NCI-H446 (cell line): ENCODE measurements around the gene IFI44L.

Experiments
- DNase-seq, 2 experiments: peaks; one replicate each; lab custom pipeline; 2025; lab: John Stamatoyannopoulos, UW

The IFI44L gene

DNA sequence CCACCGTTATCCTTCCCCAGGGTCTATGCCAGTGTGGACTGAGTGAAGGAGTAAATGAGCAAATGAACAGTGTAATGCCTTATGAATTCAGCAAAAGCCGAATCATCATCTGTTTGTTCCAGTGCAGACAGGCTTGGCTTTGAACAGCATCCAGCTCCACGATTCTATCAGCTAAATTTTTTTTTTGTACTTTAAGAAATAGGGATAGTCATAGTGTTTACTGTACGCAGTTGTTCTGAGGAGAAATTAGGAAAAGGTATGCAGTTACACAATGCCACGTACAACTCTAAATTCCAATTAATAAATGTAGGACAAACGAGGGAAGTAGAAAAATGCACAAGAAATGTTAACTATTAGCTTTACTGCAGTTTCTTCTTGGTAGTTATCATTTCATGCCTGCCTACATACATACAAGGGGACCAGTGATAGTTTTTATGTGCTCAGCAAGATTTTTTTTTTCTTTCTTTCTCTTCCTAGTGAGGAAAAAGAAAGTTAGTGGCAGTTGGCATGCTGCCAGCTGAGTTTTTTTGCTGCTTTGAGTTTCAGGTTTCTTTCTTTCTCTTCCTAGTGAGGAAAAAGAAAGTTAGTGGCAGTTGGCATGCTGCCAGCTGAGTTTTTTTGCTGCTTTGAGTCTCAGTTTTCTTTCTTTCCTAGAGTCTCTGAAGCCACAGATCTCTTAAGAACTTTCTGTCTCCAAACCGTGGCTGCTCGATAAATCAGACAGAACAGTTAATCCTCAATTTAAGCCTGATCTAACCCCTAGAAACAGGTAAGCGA, at the start of gene IFI44L:
Gene IFI44L (plus strand): TSS at position 646 of the 777 bp plus-strand sequence. CDS start 7,468 bp downstream, outside the sequence.
- peak; percentile 51 to 64 for DNase-seq

DNA sequence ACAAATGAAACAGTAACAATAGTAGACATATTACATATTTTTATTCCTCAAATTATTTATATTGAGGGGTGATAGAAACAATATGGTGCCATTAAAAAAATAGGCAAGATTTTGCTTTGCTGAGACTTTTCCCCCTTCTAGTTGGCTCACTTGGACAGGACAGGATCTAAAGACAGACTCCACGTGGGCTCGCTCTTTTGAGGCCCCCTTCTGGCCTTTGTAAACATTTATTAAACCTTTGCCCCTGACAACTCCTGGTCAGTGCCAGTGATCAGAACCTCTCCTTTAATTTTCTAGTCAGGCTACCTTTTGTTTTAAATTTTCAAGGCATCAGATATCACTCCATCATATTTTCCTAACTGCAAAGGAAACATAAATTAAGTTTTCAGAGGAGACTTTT, 49.7 kb upstream of the IFI44L start:
- DNase-seq, result no peak

DNA sequence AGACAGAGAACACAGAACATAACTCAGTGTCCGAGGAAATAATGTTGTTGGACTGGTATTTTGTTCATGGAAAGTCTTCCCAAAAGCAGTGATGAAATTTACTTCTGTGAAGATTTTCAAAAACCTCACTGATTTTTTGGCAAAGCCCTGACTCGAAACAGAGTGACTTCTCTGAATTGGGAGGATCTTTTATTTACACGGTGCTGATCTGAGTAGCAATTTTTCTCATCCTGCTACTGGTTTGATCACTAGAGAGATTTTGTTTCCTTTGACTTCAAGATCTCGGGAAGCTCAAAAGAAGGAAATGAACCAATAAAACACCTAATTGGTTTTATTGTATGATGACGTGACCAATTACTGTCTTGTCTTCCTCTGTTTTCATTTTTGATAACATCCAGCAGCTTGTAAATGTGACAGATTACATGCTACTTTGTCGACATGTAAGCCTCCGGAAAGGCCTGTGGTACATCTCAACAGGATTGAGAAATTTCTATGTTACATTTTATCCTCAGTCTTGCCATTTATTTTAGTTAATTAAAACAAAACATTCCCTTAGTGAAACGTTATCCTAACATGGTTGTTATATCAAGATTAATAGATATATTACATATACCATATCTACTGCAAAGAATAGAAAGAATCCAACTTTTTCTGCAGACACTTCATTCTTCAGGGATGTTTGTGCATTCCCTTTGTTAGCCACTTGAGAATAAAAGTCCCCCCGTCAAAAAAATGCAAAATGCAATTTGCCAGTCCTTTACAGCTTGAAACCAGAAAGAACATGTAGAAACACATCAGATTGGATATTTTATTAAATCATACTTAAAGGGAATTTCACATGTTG, 42.8 kb upstream of the IFI44L start:
- DNase-seq, result no peak

DNA sequence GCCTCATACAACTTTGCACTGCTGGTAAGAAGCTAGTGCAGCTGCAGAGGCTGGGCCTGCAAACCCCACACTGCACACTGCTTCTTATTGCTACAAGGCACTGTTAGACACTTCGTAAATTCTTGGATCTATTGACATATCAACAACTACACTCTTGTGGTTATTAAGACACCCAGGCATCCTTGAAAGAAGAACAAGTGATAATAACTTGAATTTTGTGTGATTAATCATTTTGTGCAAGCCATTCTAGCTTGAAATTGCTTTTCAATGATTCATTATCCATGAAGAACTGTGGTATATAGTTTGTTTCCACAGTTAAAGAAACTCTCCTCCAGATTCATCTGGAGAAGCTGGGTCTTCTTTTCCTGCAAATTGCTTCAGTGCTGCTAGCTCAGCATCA, 33.7 kb upstream of the IFI44L start:
- DNase-seq, result no peak

DNA sequence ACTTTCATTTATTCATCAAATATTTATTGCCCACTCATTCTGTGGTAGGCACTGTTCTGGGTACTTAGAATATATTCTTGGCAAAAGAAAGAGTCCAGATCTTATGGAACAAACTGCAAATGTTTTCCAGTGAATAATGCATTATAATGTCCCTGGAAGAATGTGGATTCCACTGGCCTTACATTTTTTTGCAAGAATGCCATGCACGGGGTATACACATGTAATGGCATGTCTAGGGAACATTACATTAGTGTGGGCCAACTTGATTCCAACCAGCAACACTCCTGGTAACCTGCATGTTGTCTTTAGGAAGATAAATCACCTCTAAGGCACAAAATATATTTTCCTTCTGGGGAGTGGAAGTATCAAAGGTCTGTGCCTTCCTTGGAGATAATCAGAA, 33.0 kb upstream of the IFI44L start:
- DNase-seq, result no peak

DNA sequence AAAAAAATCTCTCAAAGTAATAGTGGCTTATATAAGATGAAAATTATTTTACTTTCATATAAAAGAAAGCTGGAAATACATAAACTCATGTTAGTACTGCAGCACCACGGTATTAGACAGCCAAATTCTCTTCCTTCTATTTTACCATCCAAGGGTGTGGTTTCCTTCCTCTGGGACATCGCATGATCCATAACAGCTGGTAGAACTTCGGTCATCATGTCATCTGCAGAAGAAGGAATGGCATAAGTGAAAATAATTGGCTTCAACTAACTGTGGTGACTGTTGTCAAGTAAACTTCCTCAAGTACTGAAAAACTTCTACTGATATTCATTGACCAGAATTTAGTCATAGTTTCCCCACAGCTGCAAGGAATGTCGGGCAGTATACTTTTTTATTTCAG, 28.3 kb upstream of the IFI44L start:
- DNase-seq, result no peak

DNA sequence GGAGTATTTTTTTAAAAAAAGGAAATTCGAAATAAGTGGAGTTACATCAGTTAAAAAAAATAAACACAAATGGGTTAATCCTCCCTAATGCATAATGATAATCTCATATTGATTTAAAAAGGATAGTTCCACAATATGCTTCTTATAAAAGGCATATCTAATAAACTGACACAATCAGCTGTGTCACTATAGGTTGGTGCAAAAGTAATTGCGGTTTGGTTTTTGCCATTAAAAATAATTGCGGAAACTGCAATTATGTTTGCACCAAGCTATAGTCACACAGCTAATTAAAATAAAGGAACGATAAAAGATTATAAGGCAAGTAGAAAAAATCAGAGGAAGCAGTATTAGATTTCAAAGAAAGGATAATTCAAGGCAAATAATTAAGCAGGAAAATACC, 21.0 kb upstream of the IFI44L start:
- no peak for DNase-seq

DNA sequence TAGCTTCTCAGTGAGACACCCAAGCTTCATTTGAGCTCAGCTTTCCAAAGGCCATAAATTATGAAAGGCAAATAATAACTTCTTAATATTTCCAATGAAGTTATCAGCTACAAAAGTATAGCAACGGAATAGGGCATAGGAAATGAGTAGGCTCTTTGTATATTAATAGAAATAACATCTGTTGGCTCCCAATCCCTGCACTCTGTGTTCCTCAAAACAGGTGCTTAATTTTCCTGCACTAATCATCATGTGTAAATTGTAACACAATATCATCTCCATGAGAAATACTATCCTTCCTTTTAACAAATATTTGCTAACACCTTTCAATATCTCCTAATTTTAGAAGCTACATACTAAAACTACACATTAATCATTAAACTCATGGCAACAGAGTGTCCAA, 19.2 kb upstream of the IFI44L start:
- DNase-seq, result no peak

DNA sequence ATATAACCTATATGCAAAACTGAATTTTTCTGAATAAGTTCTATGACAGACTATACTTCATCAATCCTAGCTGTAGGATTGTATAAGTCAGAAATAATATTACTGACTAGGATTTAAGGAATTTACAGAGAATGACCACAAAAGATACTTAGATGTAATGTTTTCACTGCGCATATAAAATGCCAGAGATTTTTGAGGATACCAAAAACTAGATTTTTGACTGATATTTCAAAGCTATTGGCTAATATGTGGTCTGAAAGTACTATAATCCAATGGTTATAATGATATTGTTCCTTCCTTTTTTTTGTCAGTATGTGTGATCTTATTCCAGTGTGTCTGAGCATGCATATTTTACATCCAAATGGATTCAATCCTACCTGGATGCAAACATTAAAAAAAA, 17.0 kb upstream of the IFI44L start:
- no peak for DNase-seq

DNA sequence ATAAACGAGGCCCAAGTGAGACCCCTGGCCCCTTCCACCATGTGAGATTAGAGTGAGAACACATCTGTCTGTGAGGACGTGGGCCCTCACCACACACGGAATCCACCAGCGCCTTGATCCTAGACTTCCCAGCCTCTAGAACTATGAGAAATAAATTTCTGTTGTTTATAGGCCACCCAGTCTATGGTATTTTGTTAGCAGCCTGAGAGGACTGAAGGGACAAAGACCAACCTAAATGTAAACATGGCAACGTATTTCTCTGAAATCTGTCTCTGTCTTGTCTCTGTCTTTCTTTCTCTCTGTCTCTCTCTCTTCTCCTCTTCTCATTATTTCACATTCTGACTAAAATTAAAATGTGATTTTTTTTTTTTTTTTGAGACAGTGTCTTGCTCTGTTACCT, 15.6 kb upstream of the IFI44L start:
- DNase-seq, result no peak

DNA sequence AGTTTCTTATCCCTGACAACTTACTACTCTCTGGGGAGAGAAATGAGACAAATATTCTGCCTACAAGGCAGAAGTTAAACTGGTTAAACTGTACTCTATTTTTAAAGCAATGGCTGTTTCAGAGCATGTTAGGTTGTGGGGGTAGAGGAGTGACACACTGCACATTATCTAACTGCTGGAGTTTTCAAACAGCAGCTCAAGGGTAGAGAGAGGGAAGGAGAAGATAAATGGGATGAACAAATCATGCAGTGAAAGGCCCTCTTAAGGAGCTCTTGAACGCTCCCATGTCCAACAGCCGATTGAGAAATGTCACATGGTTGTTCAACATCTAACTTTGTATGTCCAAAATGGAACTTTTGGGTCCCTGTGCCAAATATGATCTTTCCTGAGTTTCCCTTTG, 14.0 kb upstream of the IFI44L start:
- DNase-seq, result peak; percentile 8 to 31

DNA sequence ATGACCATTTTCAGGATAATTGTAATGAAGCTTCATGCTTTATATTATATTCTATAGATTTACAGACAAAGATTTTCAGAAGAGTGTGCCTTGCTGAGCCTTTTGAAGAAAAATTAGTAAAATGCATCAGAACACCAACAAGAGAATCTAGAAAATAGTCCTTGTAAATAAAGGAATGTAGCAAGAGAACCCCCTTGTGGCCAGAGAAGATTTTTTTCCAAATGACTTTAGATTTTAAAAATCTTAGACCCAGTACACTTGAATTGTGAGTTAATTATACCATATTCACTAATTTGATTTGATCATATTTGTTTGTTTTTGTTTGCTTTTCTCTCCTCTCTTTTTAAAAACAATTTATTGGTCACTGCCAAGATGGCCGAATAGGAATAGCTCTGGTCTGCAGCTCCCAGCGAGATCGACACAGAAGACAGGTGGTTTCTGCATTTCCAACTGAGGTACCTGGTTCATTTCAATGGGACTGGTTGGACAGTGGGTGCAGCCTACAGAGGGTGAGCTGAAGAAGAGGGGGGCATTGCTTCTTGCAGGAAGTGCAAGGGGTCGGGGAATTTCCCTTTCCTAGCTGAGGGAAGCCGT, 12.8 kb upstream of the IFI44L start:
- peak; percentile 13 to 60 for DNase-seq

DNA sequence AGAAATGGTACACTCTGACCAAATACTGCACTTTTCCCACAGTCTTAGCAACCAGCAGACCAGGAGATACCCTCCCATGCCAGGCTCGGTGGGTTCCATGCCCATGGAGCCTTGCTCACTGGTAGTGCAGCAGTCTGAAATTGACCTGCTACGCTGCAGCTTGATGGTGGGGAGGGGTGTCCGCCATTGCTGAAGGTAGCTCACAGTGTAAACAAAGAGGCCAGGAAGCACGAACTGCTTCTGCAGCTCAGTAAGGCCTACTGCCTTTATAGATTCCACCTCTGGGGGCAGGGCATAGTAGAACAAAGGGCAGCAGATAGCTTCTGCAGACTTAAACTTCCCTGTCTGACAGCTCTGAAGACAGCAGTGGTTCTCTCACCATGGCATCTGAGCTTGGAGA, 12.3 kb upstream of the IFI44L start:
- no peak for DNase-seq

DNA sequence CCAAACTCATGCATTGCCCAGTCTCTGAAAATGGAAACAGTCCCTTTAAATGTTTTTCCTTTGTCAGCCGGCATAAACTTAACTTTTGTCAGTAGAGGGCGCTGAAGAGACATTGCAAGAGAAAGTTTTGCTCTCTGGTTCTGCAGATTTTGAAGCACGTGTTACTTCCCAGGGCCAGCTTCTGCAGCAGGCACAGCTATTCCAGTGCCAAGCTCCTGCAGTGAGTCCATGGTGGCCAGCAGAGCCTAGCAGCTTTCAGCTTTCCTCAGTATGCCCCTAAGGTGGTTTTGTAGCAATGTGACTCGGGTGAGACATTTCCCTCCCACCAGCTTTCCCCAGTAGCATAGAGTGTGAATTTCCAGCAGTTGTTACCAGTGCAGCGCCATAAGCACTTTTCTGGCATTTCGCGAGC, 2.6 kb upstream of the IFI44L start:
- DNase-seq, result peak; percentile 94 to 98

DNA sequence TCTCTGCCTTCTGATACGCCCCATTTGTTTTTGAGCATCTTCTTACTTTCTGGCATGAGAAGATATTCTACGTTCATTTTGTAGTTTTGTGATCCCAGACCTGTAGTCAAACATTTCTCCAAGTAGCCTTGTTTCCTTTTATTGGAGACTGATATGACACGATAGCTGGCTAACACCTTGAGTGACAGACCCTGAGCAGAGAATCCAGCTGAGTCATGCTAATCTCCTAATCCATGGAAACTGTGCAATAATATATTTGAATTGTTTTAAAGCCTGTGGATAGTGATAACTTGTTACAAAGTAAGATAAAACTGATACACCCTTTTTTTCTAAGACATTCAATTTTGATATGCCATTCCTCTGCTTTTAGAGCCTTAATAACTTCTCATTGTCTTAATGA, 1.2 kb upstream of the IFI44L start:
- peak; percentile 6 to 21 for DNase-seq

DNA sequence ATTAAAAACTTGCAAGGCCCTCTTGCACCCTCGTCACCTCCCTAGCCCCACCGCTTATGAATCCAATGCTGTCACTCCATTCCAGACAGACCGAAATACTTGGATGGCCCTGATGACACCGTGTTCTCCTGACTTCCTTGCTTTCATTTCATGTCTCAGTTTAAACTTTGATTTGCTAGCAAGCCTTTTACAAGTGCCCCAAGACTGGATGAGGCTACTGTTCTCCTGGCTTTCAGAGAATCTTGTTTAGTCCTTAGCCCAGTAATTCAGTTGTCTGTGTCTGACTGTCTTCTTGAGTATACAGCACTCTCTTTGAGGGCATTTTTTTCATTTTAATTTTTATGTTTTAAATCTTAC, 824 bp upstream of the IFI44L start:
- DNase-seq, result no peak

DNA sequence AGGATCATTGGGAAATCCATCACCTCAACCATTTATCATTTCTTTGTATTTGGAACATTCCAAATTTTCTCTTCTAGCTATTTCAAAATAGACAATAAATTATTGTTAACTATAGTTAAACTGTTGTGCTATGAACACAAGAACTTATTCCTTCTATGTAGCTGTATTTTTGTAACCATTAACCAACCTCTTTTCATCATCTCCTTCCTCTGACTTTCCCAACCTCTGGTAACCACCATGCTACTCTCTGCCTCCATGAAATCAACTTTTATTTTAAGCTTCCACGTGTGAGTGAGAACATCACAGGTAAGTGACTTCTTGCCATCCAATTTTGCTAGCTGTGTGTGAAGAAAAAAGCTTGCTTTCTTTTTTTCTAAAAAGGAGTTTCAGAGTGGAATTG, 418 bp downstream of the IFI44L start:
- DNase-seq, result no peak

DNA sequence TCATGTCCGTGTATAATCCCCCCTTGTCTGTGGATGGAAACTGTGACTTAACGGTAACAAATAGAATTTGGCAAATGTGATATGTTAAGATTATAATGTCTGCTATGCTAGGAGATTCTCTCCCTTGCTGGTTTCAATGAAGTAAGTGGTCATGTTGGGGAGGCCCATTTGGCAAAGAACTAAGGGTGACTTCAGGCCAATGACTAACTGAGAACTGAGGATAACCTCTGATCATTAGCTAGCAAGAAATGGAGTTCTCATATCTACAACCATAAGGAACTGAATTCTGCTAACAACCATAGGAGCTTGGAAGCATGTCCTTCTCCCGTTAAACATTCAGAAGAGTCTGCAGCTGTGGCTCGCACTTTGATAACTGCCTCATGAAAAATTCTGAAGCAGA, 2.3 kb downstream of the IFI44L start:
- DNase-seq, result no peak

DNA sequence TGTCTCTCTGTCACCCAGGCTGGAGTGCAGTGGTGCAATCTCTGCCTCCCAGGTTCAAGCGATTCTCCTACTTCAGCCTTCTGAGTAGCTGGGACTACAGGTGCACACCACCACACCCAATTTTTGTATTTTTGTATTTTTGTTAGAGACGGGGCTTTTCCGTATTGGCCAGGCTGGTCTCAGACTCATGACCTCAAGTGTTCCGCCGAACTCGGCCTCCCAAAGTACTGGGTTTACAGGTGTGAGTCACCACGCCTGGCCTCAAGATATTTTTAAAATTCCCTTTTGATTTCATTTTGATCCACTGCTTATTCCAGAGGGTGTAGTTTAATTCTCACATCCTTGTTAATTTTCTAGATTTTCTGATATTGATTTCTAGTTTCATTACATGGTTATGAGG, 3.8 kb downstream of the IFI44L start:
- DNase-seq, result no peak

DNA sequence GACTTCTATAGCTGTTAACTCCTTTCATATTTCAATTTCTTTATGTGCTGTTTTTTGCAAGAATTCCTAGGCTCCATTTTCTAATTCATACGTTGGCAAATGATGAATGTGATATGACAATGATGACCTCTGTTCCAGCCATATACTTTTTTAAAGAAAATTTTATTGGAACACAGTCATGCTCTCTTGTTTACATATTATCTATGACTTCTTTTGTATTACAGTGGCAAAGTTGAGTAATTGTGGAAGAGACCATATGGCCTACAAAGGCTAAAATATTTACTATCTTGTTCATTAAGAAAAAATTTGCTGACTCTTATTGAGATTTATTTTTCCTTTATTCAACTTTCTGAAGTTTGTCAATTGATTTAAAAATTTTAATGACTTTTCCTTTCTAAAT, 7.1 kb downstream of the IFI44L start:
- no peak for DNase-seq

DNA sequence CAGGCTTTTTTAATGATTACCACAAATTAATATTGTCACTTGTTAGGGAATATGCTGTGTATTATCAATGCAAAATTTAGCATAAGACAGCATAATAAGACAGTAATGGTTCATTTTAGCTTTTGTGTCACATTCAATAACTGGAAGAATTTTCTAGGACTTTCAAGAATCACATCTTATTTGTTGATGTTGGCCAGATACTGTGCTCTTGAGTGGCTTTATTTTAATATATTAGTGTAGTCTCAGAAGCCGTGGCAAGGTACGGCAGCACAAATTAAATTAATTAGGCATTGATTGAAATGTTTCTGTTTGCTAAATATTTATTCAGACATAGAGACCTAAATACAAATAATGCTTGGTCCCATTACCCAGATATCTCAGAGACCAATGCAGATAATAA, 10.4 kb downstream of the IFI44L start:
- DNase-seq, result no peak

DNA sequence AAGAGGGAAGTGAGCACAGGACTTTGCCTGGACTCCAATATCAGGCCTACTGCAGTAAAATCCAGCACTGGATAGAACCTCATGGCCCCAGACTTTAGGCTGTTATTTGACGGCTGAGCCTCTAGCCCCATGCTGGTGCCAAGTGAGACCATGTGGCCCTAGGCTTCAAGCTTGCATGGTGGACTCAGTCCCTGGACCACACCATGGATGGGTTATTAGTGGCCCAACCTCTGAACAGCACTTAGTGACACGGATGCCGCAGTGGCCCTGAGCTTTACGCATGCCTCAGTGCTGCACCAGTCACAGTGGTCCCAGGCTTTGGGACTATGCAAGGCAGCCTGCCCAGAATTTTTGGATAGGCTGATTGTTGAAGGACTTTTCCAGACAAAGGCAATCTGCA, 13.0 kb downstream of the IFI44L start:
- no peak for DNase-seq

DNA sequence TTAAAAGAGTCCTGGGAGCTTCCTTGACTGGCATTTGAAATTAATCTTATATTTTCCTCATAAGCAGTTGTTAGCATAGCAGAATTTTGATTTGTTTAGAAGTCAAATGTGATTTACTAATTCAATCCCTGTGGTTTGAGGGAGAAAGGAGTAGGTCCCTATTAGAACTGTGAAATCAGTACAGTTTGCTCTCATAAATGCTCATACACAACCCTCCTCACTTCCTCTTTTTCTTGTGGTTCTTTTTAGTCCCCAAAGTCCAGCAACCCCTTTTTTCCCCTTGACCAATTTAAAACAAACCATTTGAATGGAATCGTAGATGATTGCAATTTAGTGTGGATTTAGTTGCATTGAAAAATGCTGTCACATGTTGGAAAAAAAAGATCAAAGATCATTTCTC, 20.2 kb downstream of the IFI44L start:
- no peak for DNase-seq
